Stimulated activated CD8-positive, alpha-beta memory T cell treated with anti-CD3 and anti-CD28 coated beads, Interleukin-7, amount 100 ng/mL, for 4 hours (primary cell): Measurements from ENCODE around the gene RAPGEF1.
"Not testable (repeated sequence)": the region's sequence is repeated elsewhere in the genome, so short reads cannot be mapped to it uniquely, and the experiment has no call there.

Experiments
- DNase-seq, 2 donors: peaks; one replicate each; pipeline ENCODE4 v3.0.0-alpha.2; 2020; ENCODE audit warnings: low read depth in 2 of 2

The RAPGEF1 gene

GRCh38 chr9:131669269-131670157 lies 70.4 kb downstream of the RAPGEF1 start:
- DNase-seq: no peak

GRCh38 chr9:131668439-131669268 lies 71.2 kb downstream of the RAPGEF1 start:
- peak; percentile 53 to 59 for DNase-seq

GRCh38 chr9:131668057-131668438 lies 71.8 kb downstream of the RAPGEF1 start:
- no peak for DNase-seq

GRCh38 chr9:131667576-131667975 lies 72.3 kb downstream of the RAPGEF1 start:
- peak in 1 of 2 donors; percentile 47 for DNase-seq

GRCh38 chr9:131666774-131667173 lies 73.1 kb downstream of the RAPGEF1 start:
- no peak for DNase-seq

GRCh38 chr9:131666029-131666428 lies 73.8 kb downstream of the RAPGEF1 start:
- DNase-seq: no peak

- no peak for DNase-seq
These were observed 76.6 kb downstream of the RAPGEF1 start for GRCh38 chr9:131663288-131663687.

- not testable (repeated sequence) for DNase-seq
These were observed 77.6 kb downstream of the RAPGEF1 start for GRCh38 chr9:131662289-131662621.

- DNase-seq: peak; percentile 46 to 68
These were observed 78.1 kb downstream of the RAPGEF1 start for GRCh38 chr9:131661568-131662288.

GRCh38 chr9:131660466-131661405 lies 79.1 kb downstream of the RAPGEF1 start:
- no peak for DNase-seq

- DNase-seq: no peak
These were observed 81.3 kb downstream of the RAPGEF1 start for GRCh38 chr9:131658377-131659129.

GRCh38 chr9:131657940-131658339 lies 81.9 kb downstream of the RAPGEF1 start:
- no peak for DNase-seq

- DNase-seq: no peak
These were observed 82.4 kb downstream of the RAPGEF1 start for GRCh38 chr9:131657456-131657855.

GRCh38 chr9:131657037-131657377 lies 82.9 kb downstream of the RAPGEF1 start:
- no peak for DNase-seq

- peak; percentile 55 to 68 for DNase-seq
These were observed 83.4 kb downstream of the RAPGEF1 start for GRCh38 chr9:131656356-131657036.

GRCh38 chr9:131654369-131654768 lies 85.5 kb downstream of the RAPGEF1 start:
- not testable (repeated sequence) for DNase-seq

GRCh38 chr9:131651599-131651998 lies 88.3 kb downstream of the RAPGEF1 start:
- no peak for DNase-seq

GRCh38 chr9:131651160-131651559 lies 88.7 kb downstream of the RAPGEF1 start:
- no peak for DNase-seq

GRCh38 chr9:131650254-131650653 lies 89.6 kb downstream of the RAPGEF1 start:
- no peak for DNase-seq

GRCh38 chr9:131649646-131650045 lies 90.2 kb downstream of the RAPGEF1 start:
- DNase-seq: no peak
